Measurements from ENCODE around the gene TMEM201.

GRCh38 chr1:9598316-9598700 is 9.6 kb downstream of the TMEM201 start:
- TF ChIP-seq CTCF (IDR thresholded peaks at IDR 0.05; ENCODE audit: extremely low read depth in 1 of 2, insufficient read depth in 1 of 2, low read depth in 1 of 2, low read length in 2 of 2) (no peak), JUN (IDR thresholded peaks at IDR 0.05; ENCODE audit: borderline replicate concordance, insufficient read depth, insufficient read length, low read depth) (no peak), EZH2 (IDR thresholded peaks at IDR 0.05; ENCODE audit: borderline replicate concordance, low read depth, low read length, severe bottlenecking) (no peak), POLR2AphosphoS5 (IDR thresholded peaks at IDR 0.05; ENCODE audit: insufficient read depth, low read depth, low read length) (no peak), POLR2A (IDR thresholded peaks at IDR 0.05; ENCODE audit: low read depth, low read length) (no peak), GATA2 (IDR thresholded peaks at IDR 0.05; ENCODE audit: insufficient read depth, insufficient read length, low read depth, low read length) (no peak), MAX (IDR thresholded peaks at IDR 0.05; ENCODE audit: insufficient read depth, insufficient read length) (no peak), FOS (IDR thresholded peaks at IDR 0.05; ENCODE audit: borderline replicate concordance, insufficient read depth, low read length) (no peak)
